ENCODE data around the gene CLCN2.
A peak's percentile ranks its signal among the peaks of the same experiment; 100 is the strongest.

Gene CLCN2

DNA sequence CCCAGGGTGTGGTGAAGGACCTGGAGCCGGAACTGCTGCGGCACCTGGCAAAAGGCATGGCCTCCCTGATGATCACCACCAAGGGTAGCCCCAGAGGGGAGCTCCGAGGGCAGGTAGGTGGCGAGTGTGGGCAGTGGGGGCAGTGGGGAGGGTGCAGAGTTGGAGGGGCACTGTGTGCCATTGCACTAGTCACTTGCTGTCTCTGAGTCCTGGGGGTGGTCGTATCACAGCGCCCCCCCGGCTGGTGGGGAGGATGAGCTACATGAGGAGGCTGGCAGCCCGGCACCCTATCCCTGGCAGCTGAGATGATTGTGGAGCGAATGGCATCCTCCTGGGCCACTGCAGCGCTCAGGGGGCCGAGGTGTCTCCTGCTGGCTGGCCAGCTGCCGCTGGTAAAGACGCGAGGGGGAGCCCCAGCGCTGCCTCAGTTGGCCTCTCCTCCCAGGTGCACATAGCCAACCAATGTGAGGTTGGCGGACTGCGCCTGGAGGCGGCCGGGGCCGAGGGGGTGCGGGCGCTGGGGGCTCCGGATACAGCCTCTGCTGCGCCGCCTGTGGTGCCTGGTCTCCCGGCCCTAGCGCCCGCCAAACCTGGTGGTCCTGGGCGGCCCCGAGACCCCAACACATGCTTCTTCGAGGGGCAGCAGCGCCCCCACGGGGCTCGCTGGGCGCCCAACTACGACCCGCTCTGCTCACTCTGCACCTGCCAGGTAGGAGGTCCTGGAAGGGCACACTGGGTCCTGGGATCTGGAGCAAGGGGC, 24.8 kb upstream of the CLCN2 start:
- in situ Hi-C loops (cut with MboI; ENCODE audit: low sequenced_read_pairs, unreplicated experiment) = no loop called here
- TF ChIP-seq, protein P1, sequence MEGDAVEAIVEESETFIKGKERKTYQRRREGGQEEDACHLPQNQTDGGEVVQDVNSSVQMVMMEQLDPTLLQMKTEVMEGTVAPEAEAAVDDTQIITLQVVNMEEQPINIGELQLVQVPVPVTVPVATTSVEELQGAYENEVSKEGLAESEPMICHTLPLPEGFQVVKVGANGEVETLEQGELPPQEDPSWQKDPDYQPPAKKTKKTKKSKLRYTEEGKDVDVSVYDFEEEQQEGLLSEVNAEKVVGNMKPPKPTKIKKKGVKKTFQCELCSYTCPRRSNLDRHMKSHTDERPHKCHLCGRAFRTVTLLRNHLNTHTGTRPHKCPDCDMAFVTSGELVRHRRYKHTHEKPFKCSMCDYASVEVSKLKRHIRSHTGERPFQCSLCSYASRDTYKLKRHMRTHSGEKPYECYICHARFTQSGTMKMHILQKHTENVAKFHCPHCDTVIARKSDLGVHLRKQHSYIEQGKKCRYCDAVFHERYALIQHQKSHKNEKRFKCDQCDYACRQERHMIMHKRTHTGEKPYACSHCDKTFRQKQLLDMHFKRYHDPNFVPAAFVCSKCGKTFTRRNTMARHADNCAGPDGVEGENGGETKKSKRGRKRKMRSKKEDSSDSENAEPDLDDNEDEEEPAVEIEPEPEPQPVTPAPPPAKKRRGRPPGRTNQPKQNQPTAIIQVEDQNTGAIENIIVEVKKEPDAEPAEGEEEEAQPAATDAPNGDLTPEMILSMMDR (IDR thresholded peaks at IDR 0.05; ENCODE audit: borderline replicate concordance, control extremely low read depth, extremely low read depth, insufficient read depth, missing control alignments) = no peak

GRCh38 chr3:184384856-184385422, 23.5 kb upstream of the CLCN2 start:
- in situ Hi-C loops (cut with MboI; ENCODE audit: low sequenced_read_pairs, unreplicated experiment) = no loop called here
- TF ChIP-seq, protein P1 (IDR thresholded peaks at IDR 0.05; ENCODE audit: borderline replicate concordance, control extremely low read depth, extremely low read depth, insufficient read depth, missing control alignments) = no peak
- DNase-seq (ENCODE audit: low spot score) = no peak

More for the DNA sequence above, 24.8 kb upstream of the CLCN2 start:
- no peak for DNase-seq (ENCODE audit: low spot score)

DNA sequence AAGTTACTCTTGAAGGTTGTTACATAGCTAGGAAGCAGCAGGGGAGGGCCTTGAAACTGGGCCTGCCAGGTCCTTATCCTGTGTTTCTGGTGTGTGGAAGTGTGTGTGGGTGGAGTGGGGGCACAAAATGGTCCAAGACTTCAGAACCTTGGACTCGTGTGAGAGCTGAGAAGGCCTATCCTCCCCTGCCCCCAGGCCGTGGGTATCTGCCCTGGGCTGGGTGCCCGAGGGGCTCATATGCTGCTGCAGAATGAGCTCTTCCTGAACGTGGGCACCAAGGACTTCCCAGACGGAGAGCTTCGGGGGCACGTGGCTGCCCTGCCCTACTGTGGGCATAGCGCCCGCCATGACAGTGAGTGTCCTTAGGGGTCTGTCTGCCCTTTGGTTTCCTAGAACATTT, 22.9 kb upstream of the CLCN2 start:
- no peak for DNase-seq (ENCODE audit: low spot score)
- TF ChIP-seq, protein P1 (IDR thresholded peaks at IDR 0.05; ENCODE audit: borderline replicate concordance, control extremely low read depth, extremely low read depth, insufficient read depth, missing control alignments) = no peak
- in situ Hi-C loops (cut with MboI; ENCODE audit: low sequenced_read_pairs, unreplicated experiment) = no loop called here

GRCh38 chr3:184383033-184383740, 21.8 kb upstream of the CLCN2 start:
- in situ Hi-C loops (cut with MboI; ENCODE audit: low sequenced_read_pairs, unreplicated experiment) = no loop called here
- no peak for DNase-seq (ENCODE audit: low spot score)
- TF ChIP-seq, protein P1 (IDR thresholded peaks at IDR 0.05; ENCODE audit: borderline replicate concordance, control extremely low read depth, extremely low read depth, insufficient read depth, missing control alignments) = no peak

DNA sequence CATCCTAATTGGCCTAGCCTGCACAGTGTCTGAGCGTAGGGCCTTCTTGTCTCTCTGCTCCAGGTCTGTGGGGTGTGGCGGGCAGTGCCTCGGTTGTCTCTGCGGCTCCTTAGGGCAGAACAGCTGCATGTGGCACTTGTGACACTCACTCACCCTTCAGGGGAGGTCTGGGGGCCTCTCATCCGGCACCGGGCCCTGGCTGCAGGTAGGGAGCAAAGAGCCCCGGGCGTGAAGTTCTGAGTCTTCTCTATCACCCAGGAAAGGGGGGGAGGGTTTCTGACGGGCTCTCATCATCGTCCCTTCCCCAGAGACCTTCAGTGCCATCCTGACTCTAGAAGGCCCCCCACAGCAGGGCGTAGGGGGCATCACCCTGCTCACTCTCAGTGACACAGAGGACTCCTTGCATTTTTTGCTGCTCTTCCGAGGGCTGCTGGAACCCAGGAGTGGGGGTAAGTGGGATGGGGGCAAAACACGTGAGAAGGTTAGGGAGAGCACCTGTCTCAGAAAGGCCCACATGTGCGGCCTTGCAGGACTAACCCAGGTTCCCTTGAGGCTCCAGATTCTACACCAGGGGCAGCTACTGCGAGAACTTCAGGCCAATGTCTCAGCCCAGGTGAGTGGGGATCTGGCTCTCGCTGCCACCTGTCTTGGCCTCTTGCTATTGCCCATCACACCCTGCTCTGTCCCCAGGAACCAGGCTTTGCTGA, 21.1 kb upstream of the CLCN2 start:
- TF ChIP-seq, protein P1 (IDR thresholded peaks at IDR 0.05; ENCODE audit: borderline replicate concordance, control extremely low read depth, extremely low read depth, insufficient read depth, missing control alignments) = no peak
- in situ Hi-C loops (cut with MboI; ENCODE audit: low sequenced_read_pairs, unreplicated experiment) = no loop called here
- peak; percentile 38 for DNase-seq (ENCODE audit: low spot score)
